Esophagus squamous epithelium (tissue), 4 donors: ENCODE data around the gene BUD31.

ENCODE experiments used
- POLR2A ChIP-seq, 4 donors: fragments of 450-650 bp; IDR thresholded peaks; one replicate each; pipeline ENCODE4 v1.6.1; 2017; ENCODE audit warnings: antibody characterized with exemption in 4 of 4, mild to moderate bottlenecking in 4 of 4, moderate library complexity in 3 of 4
- TF ChIP-seq, protein P1 (sequence below), 6 experiments: fragments of 450-650 bp in 4 of 6; fragments of 200-600 bp in 2 of 6; sonication (generic) in 2 of 6; IDR thresholded peaks; one replicate each; pipeline ENCODE4 v1.5.1; 2016 to 2019; ENCODE audit warnings: antibody characterized with exemption in 6 of 6, mild to moderate bottlenecking in 4 of 6, moderate library complexity in 4 of 6

- TF ChIP-seq, protein P1, sequence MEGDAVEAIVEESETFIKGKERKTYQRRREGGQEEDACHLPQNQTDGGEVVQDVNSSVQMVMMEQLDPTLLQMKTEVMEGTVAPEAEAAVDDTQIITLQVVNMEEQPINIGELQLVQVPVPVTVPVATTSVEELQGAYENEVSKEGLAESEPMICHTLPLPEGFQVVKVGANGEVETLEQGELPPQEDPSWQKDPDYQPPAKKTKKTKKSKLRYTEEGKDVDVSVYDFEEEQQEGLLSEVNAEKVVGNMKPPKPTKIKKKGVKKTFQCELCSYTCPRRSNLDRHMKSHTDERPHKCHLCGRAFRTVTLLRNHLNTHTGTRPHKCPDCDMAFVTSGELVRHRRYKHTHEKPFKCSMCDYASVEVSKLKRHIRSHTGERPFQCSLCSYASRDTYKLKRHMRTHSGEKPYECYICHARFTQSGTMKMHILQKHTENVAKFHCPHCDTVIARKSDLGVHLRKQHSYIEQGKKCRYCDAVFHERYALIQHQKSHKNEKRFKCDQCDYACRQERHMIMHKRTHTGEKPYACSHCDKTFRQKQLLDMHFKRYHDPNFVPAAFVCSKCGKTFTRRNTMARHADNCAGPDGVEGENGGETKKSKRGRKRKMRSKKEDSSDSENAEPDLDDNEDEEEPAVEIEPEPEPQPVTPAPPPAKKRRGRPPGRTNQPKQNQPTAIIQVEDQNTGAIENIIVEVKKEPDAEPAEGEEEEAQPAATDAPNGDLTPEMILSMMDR (IDR thresholded peaks at IDR 0.05) = no peak
- no peak for TF ChIP-seq POLR2A (IDR thresholded peaks at IDR 0.05)
Measured at GRCh38 chr7:99448855-99449254, 40.1 kb downstream of the BUD31 start.
